ENCODE data around the gene GPLD1. TPM values are rescaled to one million over a fixed set of nuclear protein-coding genes. Genes with fewer than 3 reads are reported as not detected.
"Not testable (repeated sequence)": the region's sequence is repeated elsewhere in the genome, so short reads cannot be mapped to it uniquely, and the experiment has no call there.

The GPLD1 gene
- total and polyA plus RNA-seq, 4 donors: 15.5 to 62.0 (median 22.2) TPM

- H3K9ac ChIP-seq (ENCODE audit: low read depth in 1 of 2, low read length in 2 of 2); H3K27ac ChIP-seq (ENCODE audit: low read depth in 1 of 2, low read length in 2 of 2); H3K9me3 ChIP-seq (ENCODE audit: control insufficient read depth in 4 of 4, low read length in 3 of 4); H3K4me3 ChIP-seq (ENCODE audit: low read depth in 1 of 3, low read length in 3 of 3); DNase-seq (ENCODE audit: low spot score); H3K27me3 ChIP-seq (ENCODE audit: control insufficient read depth in 4 of 4, insufficient read depth in 4 of 4, low read length in 3 of 4); H3K4me1 ChIP-seq (ENCODE audit: control insufficient read depth in 4 of 4, insufficient read depth in 4 of 4, low read length in 3 of 4): not testable (repeated sequence)
- H3K36me3 ChIP-seq (ENCODE audit: control insufficient read depth in 4 of 4, insufficient read depth in 3 of 4, low read depth in 1 of 4, low read length in 3 of 4): peaks cover 5 to 54% (median 34%) of the 10 kb centered on the region in 4 donors
- WGBS: 97% methylated on average over 15 of the region's 15 CpGs
Measured at GRCh38 chr6:24414531-24414930, 74.8 kb downstream of the GPLD1 start.

DNA sequence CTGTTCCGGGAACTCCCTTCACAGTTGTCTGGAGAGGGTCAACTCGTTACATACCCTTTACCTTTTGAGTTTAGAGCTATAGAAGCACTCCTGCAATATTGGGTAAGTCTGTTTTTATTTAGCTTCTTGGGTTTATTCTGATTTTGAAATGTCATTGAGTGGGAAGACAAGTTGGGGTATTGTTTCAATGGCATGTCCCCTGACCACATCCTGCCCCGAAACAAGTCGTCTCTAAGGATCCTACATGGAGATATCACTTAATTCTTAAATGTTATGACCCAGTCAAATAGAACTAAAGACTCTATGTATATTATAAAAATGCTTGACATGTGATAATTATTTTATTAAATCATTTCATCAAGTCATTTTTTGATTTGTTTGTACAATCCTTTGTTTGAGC, 77.1 kb downstream of the GPLD1 start:
- Histone ChIP-seq H3K9ac (ENCODE audit: low read depth in 1 of 2, low read length in 2 of 2) (no peak overlapping the region), H3K27me3 (ENCODE audit: control insufficient read depth in 4 of 4, insufficient read depth in 4 of 4, low read length in 3 of 4) (no peaks in the 10 kb centered on the region), H3K4me1 (ENCODE audit: control insufficient read depth in 4 of 4, insufficient read depth in 4 of 4, low read length in 3 of 4) (peaks cover 0 to 4% (median 0%) of the 10 kb centered on the region in 4 donors), H3K9me3 (ENCODE audit: control insufficient read depth in 4 of 4, low read length in 3 of 4) (no peaks in the 10 kb centered on the region), H3K27ac (ENCODE audit: low read depth in 1 of 2, low read length in 2 of 2) (no peak overlapping the region), H3K36me3 (ENCODE audit: control insufficient read depth in 4 of 4, insufficient read depth in 3 of 4, low read depth in 1 of 4, low read length in 3 of 4) (peaks cover 6 to 51% (median 37%) of the 10 kb centered on the region in 4 donors), H3K4me3 (ENCODE audit: low read depth in 1 of 3, low read length in 3 of 3) (no peak overlapping the region)
- no peak for DNase-seq (ENCODE audit: low spot score)
- no peak for TF ChIP-seq RXRA (IDR thresholded peaks at IDR 0.05)
- TF ChIP-seq NR2F2 (IDR thresholded peaks at IDR 0.05): no peak
- no peak for TF ChIP-seq FOXA1 (IDR thresholded peaks at IDR 0.05)
- no peak for TF ChIP-seq GABPA (IDR thresholded peaks at IDR 0.05 in 1 of 2, conservative IDR thresholded peaks at IDR 0.05 in 1 of 2)
- TF ChIP-seq FOXA2 (IDR thresholded peaks at IDR 0.05): no peak
- no peak for TF ChIP-seq RAD21 (IDR thresholded peaks at IDR 0.05)
- TF ChIP-seq JUND (IDR thresholded peaks at IDR 0.05): no peak
- no peak for TF ChIP-seq HNF4G (IDR thresholded peaks at IDR 0.05)
- TF ChIP-seq TAF1 (conservative IDR thresholded peaks at IDR 0.05): no peak
- TF ChIP-seq SP1 (IDR thresholded peaks at IDR 0.05): no peak
- TF ChIP-seq, protein P1, sequence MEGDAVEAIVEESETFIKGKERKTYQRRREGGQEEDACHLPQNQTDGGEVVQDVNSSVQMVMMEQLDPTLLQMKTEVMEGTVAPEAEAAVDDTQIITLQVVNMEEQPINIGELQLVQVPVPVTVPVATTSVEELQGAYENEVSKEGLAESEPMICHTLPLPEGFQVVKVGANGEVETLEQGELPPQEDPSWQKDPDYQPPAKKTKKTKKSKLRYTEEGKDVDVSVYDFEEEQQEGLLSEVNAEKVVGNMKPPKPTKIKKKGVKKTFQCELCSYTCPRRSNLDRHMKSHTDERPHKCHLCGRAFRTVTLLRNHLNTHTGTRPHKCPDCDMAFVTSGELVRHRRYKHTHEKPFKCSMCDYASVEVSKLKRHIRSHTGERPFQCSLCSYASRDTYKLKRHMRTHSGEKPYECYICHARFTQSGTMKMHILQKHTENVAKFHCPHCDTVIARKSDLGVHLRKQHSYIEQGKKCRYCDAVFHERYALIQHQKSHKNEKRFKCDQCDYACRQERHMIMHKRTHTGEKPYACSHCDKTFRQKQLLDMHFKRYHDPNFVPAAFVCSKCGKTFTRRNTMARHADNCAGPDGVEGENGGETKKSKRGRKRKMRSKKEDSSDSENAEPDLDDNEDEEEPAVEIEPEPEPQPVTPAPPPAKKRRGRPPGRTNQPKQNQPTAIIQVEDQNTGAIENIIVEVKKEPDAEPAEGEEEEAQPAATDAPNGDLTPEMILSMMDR (IDR thresholded peaks at IDR 0.05; ENCODE audit: low read depth, low read length, missing input control): no peak
- no peak for TF ChIP-seq YY1 (IDR thresholded peaks at IDR 0.05)
- TF ChIP-seq, protein P2, sequence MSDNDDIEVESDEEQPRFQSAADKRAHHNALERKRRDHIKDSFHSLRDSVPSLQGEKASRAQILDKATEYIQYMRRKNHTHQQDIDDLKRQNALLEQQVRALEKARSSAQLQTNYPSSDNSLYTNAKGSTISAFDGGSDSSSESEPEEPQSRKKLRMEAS (IDR thresholded peaks at IDR 0.05): no peak
- no peak for TF ChIP-seq ZBTB33 (IDR thresholded peaks at IDR 0.05)
- no peak for TF ChIP-seq HNF4A (conservative IDR thresholded peaks at IDR 0.05)
- 95% methylated on average over 4 of the region's 4 CpGs for WGBS

GRCh38 chr6:24410622-24411021, 78.8 kb downstream of the GPLD1 start:
- Histone ChIP-seq H3K4me3 (ENCODE audit: low read depth in 1 of 3, low read length in 3 of 3) (no peak overlapping the region), H3K36me3 (ENCODE audit: control insufficient read depth in 4 of 4, insufficient read depth in 3 of 4, low read depth in 1 of 4, low read length in 3 of 4) (peaks cover 6 to 40% (median 32%) of the 10 kb centered on the region in 4 donors), H3K9me3 (ENCODE audit: control insufficient read depth in 4 of 4, low read length in 3 of 4) (no peaks in the 10 kb centered on the region), H3K9ac (ENCODE audit: low read depth in 1 of 2, low read length in 2 of 2) (no peak overlapping the region), H3K27me3 (ENCODE audit: control insufficient read depth in 4 of 4, insufficient read depth in 4 of 4, low read length in 3 of 4) (no peaks in the 10 kb centered on the region), H3K4me1 (ENCODE audit: control insufficient read depth in 4 of 4, insufficient read depth in 4 of 4, low read length in 3 of 4) (no peaks in the 10 kb centered on the region), H3K27ac (ENCODE audit: low read depth in 1 of 2, low read length in 2 of 2) (no peak overlapping the region)
- TF ChIP-seq RAD21 (IDR thresholded peaks at IDR 0.05) (no peak), SP1 (IDR thresholded peaks at IDR 0.05) (no peak), FOXA2 (IDR thresholded peaks at IDR 0.05) (no peak), REST (IDR thresholded peaks at IDR 0.05) (no peak), HNF4A (conservative IDR thresholded peaks at IDR 0.05) (no peak)
- no peak for DNase-seq (ENCODE audit: low spot score)
- 98% methylated on average over 3 of the region's 3 CpGs for WGBS
